Transverse colon (tissue), 4 donors: Measurements from ENCODE around the gene HAGHL. TPM values are rescaled to one million over a fixed set of nuclear protein-coding genes. Genes with fewer than 3 reads are reported as not detected.
A peak's percentile ranks its signal among the peaks of the same experiment; 100 is the strongest.

Source experiments
- DNase-seq: peaks from one replicate; pipeline ENCODE4 v3.0.0-alpha.2; 2019
- H3K27ac ChIP-seq, 4 donors: fragments of 200-600 bp; sonication (generic); 2 replicates each; pipeline ENCODE4 v1.5.1; 2016 to 2018; ENCODE audit warnings: inconsistent platforms in 4 of 4
- H3K27me3 ChIP-seq: fragments of 200-600 bp; sonication (generic); 2 replicates; pipeline ENCODE4 v1.5.1; 2017; ENCODE audit warnings: inconsistent platforms
- H3K36me3 ChIP-seq, 4 donors: fragments of 200-600 bp; sonication (generic); 2 replicates each; pipeline ENCODE4 v1.5.1; 2017 to 2019; ENCODE audit warnings: inconsistent platforms in 4 of 4
- H3K4me1 ChIP-seq, 4 donors: fragments of 200-600 bp; sonication (generic); 2 replicates each; pipeline ENCODE4 v1.5.1; 2017 to 2020; ENCODE audit warnings: inconsistent platforms in 4 of 4
- H3K4me3 ChIP-seq, 4 donors: fragments of 200-600 bp; sonication (generic); 1 replicate in 1 of 4; 2 replicates in 3 of 4; pipeline versions ENCODE4 v1.5.1 to v1.6.1; 2017 to 2019; ENCODE audit warnings: inconsistent platforms in 4 of 4
- H3K9me3 ChIP-seq, 2 donors: fragments of 200-600 bp; sonication (generic); 2 replicates each; pipeline ENCODE4 v1.5.1; 2017 to 2019; ENCODE audit warnings: inconsistent platforms in 2 of 2
- CTCF ChIP-seq, 5 experiments: fragments of 200-600 bp in 3 of 5; fragments of 450-650 bp in 2 of 5; sonication (generic) in 3 of 5; IDR thresholded peaks; 1 replicate in 2 of 5; 2 replicates in 3 of 5; pipeline ENCODE4 v1.5.1; 2016 to 2017; ENCODE audit warnings: antibody characterized with exemption in 5 of 5, inconsistent platforms in 3 of 5, mild to moderate bottlenecking in 2 of 5, moderate library complexity in 1 of 5
- EP300 ChIP-seq: sonication (generic); formaldehyde crosslinking; IDR thresholded peaks from one replicate; pipeline ENCODE4 v1.6.1; 2017; ENCODE audit warnings: antibody characterized with exemption, low read depth
- POLR2A ChIP-seq: fragments of 450-650 bp; IDR thresholded peaks from one replicate; pipeline ENCODE4 v1.6.1; 2016; ENCODE audit warnings: antibody characterized with exemption, mild to moderate bottlenecking, moderate library complexity
- POLR2AphosphoS5 ChIP-seq, 3 donors: sonication (generic); formaldehyde crosslinking; IDR thresholded peaks; one replicate each; pipeline ENCODE4 v1.6.1; 2016; ENCODE audit warnings: antibody characterized with exemption in 3 of 3
- WGBS, 2 donors: methylation state at CpG; one replicate each; pipeline ENCODE4 v1.1.5; 2018; ENCODE audit warnings: low coverage in 1 of 2; 5-methylcytosine and 5-hydroxymethylcytosine counted together
- in situ Hi-C, 4 donors: fragments of 200-750 bp; cut with MboI; loops; one replicate each; pipeline versions ENCODE4 v1.15.0 to v1.15.1; 2017; ENCODE audit warnings: low sequenced_read_pairs in 3 of 4, low pct_ligation_motif_present in 1 of 4, low pct_unique_long_range_greater_than_20kb in 1 of 4
- intact Hi-C: fragments of 100-400 bp; cut with DNase I; formaldehyde crosslinking; loops from one replicate; pipeline ENCODE4 v1.15.1; 2023; ENCODE audit warnings: low total_unique reads
- total RNA-seq, 4 donors: library from RNA; depleted of rRNA; stranded (reverse); fragments of >200 nt; gene quantifications; one replicate each; pipeline ENCODE4 v1.1.0, GENCODE V29; 2016

HAGHL gene
- total RNA-seq, 4 donors from 2014 or later: 1.2 to 12.3 (median 5.5) TPM

GRCh38 chr16:739560-740458 is 12.9 kb downstream of the HAGHL start:
- intact Hi-C loops: loop anchor here (2.0 kb wide), 1 partner anchor 27 kb away; no protein-coding TSS in a partner anchor
- TF ChIP-seq POLR2AphosphoS5 (IDR thresholded peaks at IDR 0.05) (no peak), POLR2A (no peak), CTCF (IDR thresholded peaks at IDR 0.05) (no peak), EP300 (no peak)
- in situ Hi-C loops: no loop called here
- Histone ChIP-seq H3K4me3 (peak overlapping the region; percentile 78 to 86 (median 84)), H3K36me3 (peaks cover 0 to 6% (median 0%) of the 10 kb centered on the region in 4 donors), H3K27me3 (peaks cover 3% of the 10 kb centered on the region), H3K4me1 (peaks cover 7 to 20% (median 14%) of the 10 kb centered on the region in 4 donors), H3K27ac (peak overlapping the region; percentile 75 to 87 (median 81)), H3K9me3 (no peaks in the 10 kb centered on the region)
- WGBS, 2 donors: 43% methylated on average over 35 of the region's 38 CpGs; no CpG with 5 or more reads in 1 of the 2 donors
- no peak for DNase-seq

- 0% methylated on average over 13 of the region's 22 CpGs; no CpG with 5 or more reads in 1 of the 2 donors for WGBS, 2 donors
These were observed 13.5 kb downstream of the HAGHL start for GRCh38 chr16:740459-740763.

GRCh38 chr16:740764-741505 is 14.0 kb downstream of the HAGHL start, which contains the start of gene CIAO3:
Gene CIAO3, minus strand, starts transcription at chr16:740997. Its CDS starts 12 bp downstream, at chr16:740985.
- H3K27me3 ChIP-seq: peaks cover 3% of the 10 kb centered on the region
- peak within 1 kb of the TSS; percentile 78 to 86 (median 84) for H3K4me3 ChIP-seq
- H3K9me3 ChIP-seq: no peaks in the 10 kb centered on the region
- H3K36me3 ChIP-seq: no peaks in the 10 kb centered on the region
- 2% methylated on average over 61 of the region's 79 CpGs; no CpG with 5 or more reads in 1 of the 2 donors for WGBS, 2 donors
- DNase-seq: peak; percentile 91
- in situ Hi-C loops: no loop called here
- no peak for TF ChIP-seq EP300
- TF ChIP-seq CTCF (IDR thresholded peaks at IDR 0.05): peak; percentile 79 to 99 (median 97)
- TF ChIP-seq POLR2A: peak; percentile 83
- TF ChIP-seq POLR2AphosphoS5 (IDR thresholded peaks at IDR 0.05): peak; percentile 95 to 99 (median 99)
- intact Hi-C loops: loop anchor here (2.0 kb wide), 1 partner anchor 28 kb away; no protein-coding TSS in a partner anchor
- peak within 1 kb of the TSS; percentile 75 to 87 (median 81) for H3K27ac ChIP-seq
- H3K4me1 ChIP-seq: peaks cover 7 to 20% (median 14%) of the 10 kb centered on the region in 4 donors

More at GRCh38 chr16:740459-740763, 13.5 kb downstream of the HAGHL start:
- peak overlapping the region; percentile 75 to 87 (median 81) for H3K27ac ChIP-seq
- in situ Hi-C loops: no loop called here
- H3K9me3 ChIP-seq: no peaks in the 10 kb centered on the region
- peaks cover 3% of the 10 kb centered on the region for H3K27me3 ChIP-seq
- no peak for TF ChIP-seq POLR2AphosphoS5 (IDR thresholded peaks at IDR 0.05)
- TF ChIP-seq EP300: no peak
- TF ChIP-seq POLR2A: no peak
- no peak for TF ChIP-seq CTCF (IDR thresholded peaks at IDR 0.05)
- intact Hi-C loops: loop anchor here (2.0 kb wide), 1 partner anchor 28 kb away; no protein-coding TSS in a partner anchor
- peak; percentile 26 for DNase-seq
- H3K4me3 ChIP-seq: peak overlapping the region; percentile 78 to 86 (median 84)
- peaks cover 0 to 2% (median 0%) of the 10 kb centered on the region in 4 donors for H3K36me3 ChIP-seq
- peaks cover 7 to 20% (median 14%) of the 10 kb centered on the region in 4 donors for H3K4me1 ChIP-seq
